NCI-H146 treated with DMSO at 0.1 percent for 48 hours (cell line): ENCODE results near the gene AAMP.
A peak's percentile ranks its signal among the peaks of the same experiment; 100 is the strongest.
"Not testable (repeated sequence)": the region's sequence is repeated elsewhere in the genome, so short reads cannot be mapped to it uniquely, and the experiment has no call there.

Source experiments
- DNase-seq: peaks from one replicate; lab custom pipeline; 2025; ENCODE audit not compliant: unreplicated experiment; lab: John Stamatoyannopoulos, UW

Gene AAMP

GRCh38 chr2:218275371-218276072, 5.6 kb upstream of the AAMP start:
- DNase-seq, result no peak

DNA sequence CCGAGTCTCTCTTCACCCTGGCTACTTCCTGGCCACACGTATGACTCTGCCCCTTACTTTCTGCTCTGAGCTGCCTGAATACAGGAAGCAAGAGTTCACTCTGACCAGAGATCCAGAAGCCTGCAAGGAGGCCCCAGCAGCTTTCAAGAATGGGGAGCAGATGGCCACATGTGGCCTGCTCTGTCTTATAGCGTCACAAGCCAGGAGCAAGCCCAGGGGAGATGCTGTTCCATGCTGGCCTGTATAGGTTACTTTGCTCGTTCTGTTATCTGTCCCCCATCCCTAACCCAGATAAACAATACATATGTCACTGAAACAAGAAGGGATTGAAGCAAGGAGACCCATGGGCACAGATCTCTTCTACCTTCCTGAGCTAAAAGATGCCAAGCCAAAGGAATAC, 4.6 kb upstream of the AAMP start:
- DNase-seq, result no peak

DNA sequence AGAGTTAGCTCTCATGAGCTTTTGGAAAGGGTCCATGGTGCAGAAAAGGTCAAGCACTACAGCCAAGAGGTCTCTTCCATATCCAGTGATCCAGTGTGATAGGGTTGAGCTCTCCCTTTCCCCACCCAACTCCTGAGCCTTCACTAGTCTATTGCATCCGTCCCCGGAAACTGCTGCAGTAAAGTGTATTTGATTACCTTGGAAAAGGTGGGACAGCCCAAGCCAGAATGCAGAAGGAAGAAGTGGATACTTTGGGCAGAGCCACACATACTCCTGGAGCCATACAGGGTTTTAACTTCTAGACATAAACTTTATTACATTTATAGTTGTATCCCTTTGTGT, 3.9 kb upstream of the AAMP start:
- DNase-seq, result no peak

GRCh38 chr2:218273214-218273907, 3.4 kb upstream of the AAMP start:
- DNase-seq, result not testable (repeated sequence)

DNA sequence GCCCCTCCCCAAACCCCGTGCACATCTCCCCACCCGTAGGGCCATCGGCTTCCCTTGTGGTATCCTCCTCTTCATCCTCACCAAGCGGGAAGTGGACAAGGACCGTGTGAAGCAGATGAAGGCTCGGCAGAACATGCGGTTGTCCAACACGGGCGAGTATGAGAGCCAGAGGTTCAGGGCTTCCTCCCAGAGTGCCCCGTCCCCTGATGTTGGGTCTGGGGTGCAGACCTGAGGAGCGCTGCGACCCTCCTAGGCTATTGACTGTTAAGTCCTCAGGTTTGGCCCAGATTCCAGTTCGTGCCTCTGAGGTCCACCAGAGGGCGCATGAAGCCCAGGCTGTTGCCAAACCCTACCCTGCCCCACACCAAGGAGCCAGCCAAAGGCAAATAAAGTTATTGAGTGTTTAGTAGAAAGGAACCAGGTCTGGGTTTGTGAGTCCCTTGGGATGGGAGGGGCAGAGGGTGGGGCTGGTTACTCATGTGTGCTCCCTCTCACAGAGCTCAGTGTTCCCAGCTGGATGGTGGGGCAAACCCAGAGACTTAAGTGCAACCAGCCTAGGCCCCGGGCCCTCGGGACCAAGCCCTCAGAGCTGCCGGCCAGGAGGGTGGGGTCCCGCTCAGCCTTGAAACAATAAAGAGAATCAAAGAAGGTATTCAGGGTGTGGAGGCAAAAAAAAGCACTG, 2.7 kb upstream of the AAMP start:
- peak; percentile 32 for DNase-seq

DNA sequence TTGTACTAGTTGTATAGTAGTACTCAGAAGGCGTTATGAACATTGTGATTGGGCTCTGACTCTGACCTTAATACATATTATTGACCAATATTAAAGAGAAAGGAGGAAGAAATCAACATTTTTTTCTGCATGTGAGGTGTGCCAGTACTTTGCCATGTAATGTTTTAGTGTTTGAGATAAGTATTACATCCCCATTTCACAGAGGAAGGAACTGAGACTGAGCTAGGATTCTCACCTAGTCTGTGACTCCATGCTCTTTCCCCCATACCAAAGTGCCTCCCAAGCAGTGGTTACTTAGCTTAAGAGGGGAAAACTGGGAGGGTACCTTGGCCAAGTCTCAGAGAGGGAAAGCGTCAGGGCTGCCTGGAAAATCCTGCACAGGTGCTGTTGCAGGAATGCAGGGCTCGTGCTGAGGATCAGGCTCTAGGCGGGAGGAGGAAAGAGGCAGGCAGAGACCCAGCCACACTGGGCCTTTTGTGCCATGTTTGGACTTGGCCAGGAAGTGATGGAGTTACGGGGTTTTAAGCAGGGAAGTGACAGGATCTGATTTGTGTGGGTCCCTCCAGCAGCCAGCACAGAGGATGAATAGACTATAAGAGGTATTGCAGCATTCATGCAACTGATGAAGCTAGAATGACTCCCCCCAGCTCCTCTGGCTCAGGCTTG, 2.1 kb upstream of the AAMP start:
- DNase-seq, result no peak

DNA sequence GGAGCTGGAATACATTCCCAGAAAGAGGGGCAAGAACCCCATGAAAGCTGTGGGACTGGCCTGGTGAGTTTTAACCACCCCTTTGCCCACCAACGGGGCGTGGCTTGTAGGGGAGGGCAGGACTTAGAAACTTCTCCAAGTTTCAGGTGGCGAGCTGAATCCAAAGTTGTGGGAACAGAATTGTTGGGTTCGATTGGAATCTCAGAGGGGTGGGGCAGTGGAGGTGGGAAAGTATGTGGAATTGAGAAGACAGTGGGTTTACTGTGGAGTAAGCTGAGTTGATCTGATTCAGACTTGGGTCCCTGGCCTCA, 1.5 kb upstream of the AAMP start:
- DNase-seq, result no peak

GRCh38 chr2:218270721-218271486, 967 bp upstream of the AAMP start:
- DNase-seq, result no peak

- DNase-seq, result no peak
Measured at GRCh38 chr2:218267259-218267658, 2.7 kb downstream of the AAMP start.

DNA sequence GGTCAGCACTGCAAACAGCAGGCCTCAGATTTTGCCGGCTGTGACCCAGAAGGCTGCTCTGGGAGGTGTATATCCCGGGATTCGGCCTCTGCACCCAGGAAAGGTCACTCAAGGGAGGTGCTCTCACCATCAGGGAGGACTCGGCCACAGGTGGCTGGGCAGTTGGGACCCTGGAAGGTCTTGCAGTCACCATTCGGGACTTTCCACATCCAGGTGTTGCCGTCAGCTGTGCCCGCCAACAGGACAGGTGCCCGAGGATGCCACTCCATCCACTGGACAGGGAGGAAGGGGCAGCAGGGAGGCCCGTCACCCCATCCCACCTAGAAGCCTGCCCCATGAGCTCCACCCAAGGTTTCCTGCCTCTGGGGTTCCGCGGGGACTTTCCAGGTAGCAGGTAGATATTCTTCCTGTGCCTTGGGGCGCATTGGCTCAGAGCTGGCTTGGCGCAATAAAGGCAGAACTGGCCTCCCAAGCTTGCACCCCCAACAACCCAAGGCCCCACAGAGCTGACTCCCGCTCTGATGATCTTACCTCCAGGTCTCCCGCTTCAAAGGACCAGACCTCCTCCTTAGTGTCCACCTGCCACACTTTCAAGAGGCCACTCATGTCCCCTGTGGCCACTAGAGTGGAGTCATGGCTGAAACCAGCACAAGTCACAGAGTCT, 3.5 kb downstream of the AAMP start:
- DNase-seq, result no peak

- no peak for DNase-seq
Measured at GRCh38 chr2:218265626-218266025, 4.3 kb downstream of the AAMP start.

GRCh38 chr2:218264773-218265561, 5.0 kb downstream of the AAMP start:
- DNase-seq, result no peak

- no peak for DNase-seq
Measured at GRCh38 chr2:218263817-218264641, 5.9 kb downstream of the AAMP start.

GRCh38 chr2:218262631-218263586, 7.0 kb downstream of the AAMP start:
- DNase-seq, result no peak

DNA sequence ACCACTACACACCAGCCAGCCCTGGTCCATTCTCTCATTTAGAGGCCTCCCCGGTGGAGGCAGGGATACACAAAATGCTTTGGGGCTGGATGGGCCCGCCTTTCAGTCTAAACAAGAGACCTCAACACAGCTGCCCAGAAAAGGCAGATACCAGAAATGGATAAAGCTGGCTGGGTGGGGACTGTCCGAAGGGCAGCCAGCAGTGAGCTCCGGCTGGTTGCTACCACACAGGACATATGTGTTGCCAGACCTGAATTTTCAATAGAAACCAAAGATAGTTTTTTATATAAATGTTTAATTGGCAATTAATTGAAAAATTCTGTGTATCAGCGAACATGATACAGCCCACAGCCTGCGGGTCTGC, 7.7 kb downstream of the AAMP start:
- DNase-seq, result no peak

DNA sequence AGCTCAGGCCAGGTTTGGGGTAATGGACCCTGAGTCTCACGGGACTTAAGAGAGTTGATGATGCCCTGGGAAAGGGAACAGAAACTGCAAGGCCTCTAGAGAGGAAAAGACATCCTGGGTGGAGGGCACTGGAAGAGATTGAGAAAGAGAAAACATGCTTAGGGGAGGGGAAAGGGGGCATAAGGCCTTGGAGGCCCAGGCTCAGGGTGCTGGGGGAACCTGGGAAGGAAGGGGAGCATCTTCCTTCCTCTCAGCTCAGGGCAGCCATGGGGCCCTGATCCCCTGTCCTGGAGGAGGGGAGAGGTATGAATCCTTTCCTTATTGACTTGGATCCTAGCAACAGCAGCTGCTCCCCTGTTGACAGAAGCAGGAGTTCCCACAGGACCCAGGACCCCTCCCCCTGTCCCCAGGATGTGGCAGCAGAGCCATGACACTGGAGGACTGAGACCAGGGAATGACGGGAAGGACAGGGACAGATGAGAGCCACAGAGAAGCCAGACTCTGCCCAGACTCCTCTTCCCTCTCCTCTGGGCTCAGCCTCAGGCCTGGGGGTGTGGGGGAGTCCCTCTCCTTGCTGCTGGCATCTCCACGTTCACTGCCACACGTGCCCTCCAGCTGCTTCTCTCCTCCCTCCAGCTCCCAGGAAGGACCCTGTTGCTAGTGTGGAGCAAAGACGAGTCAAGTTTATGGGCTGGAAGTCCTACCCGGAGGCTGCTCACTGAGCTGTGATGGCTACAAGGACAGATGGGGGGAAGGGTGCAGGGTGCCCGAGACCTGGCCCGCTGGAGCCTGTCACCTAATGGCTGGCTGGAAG, 8.3 kb downstream of the AAMP start:
- no peak for DNase-seq

DNA sequence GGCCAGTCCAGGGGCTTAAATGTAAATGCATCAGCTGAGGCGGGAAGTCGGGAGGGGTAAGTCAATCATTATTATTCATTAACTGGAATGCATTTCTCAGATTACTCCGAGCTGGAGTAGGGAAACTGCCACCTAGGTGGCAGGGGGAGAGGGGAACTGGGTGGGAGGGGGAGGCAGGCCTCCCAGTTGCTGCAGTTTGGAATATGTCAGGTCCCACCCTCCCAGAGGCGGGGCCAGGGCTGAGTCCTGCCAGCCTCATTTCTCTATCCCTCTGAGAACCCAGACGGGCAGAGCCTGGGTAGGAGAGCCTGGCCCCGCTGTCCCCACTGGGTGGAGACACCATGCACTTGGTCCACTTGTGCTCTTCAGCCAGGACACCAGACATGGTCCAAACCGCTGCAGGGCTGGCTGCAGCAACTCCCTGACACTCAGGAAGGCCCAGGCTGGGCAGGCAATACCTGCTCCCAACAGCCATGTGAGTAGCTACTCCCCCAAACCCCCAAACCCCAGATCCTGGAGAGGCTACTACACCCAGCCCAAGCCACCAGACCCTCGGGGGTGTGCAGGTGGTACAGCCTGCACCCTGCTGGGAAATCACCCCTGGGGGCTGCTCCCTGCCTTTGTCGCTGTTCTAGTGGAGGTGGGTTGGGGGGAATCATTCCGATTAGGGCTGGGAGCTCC, 9.1 kb downstream of the AAMP start, which contains the start of gene GPBAR1:
GPBAR1 (plus strand) TSS at position 274 of the 681 bp plus-strand sequence. CDS start 1,710 bp downstream, outside the sequence.
- DNase-seq, result peak; percentile 8
